Measurements from ENCODE around the gene PIR. TPM values are rescaled to one million over a fixed set of nuclear protein-coding genes. Genes with fewer than 3 reads are reported as not detected.

The PIR gene
- total RNA-seq, 1 donor from 2014 or later, result 53.4 TPM

DNA sequence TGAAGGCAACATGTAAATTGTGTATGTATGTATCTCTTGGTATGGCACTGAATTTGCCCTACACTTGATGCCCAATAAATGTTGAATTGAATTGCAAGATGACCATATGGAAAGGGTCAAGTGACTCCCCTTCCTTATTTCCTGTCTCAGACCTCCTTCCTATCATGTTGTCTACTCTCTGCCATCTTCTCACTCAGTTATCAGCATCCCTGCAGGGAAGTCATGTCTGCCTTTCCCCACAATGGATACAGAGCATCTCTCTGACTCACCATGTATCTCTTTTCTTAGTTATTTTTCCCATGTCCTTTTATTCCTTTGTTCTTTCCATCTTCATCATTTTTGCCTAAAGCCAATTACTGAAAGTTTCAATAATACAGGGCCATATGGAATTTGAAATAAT, 30.0 kb upstream of the PIR start:
- Mint-ChIP-seq H3K27ac (ENCODE audit: unreplicated experiment) (no peak overlapping the region), H3K4me3 (no peak overlapping the region), H3K36me3 (ENCODE audit: low read depth) (no peaks in the 10 kb centered on the region), H3K4me1 (no peaks in the 10 kb centered on the region), H3K9me3 (peaks cover 7% of the 10 kb centered on the region), H3K27me3 (ENCODE audit: low read depth) (no peaks in the 10 kb centered on the region)
- TF ChIP-seq, protein P1, sequence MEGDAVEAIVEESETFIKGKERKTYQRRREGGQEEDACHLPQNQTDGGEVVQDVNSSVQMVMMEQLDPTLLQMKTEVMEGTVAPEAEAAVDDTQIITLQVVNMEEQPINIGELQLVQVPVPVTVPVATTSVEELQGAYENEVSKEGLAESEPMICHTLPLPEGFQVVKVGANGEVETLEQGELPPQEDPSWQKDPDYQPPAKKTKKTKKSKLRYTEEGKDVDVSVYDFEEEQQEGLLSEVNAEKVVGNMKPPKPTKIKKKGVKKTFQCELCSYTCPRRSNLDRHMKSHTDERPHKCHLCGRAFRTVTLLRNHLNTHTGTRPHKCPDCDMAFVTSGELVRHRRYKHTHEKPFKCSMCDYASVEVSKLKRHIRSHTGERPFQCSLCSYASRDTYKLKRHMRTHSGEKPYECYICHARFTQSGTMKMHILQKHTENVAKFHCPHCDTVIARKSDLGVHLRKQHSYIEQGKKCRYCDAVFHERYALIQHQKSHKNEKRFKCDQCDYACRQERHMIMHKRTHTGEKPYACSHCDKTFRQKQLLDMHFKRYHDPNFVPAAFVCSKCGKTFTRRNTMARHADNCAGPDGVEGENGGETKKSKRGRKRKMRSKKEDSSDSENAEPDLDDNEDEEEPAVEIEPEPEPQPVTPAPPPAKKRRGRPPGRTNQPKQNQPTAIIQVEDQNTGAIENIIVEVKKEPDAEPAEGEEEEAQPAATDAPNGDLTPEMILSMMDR (conservative IDR thresholded peaks at IDR 0.05), result no peak
- DNase-seq (ENCODE audit: low read depth, low spot score), result no peak

DNA sequence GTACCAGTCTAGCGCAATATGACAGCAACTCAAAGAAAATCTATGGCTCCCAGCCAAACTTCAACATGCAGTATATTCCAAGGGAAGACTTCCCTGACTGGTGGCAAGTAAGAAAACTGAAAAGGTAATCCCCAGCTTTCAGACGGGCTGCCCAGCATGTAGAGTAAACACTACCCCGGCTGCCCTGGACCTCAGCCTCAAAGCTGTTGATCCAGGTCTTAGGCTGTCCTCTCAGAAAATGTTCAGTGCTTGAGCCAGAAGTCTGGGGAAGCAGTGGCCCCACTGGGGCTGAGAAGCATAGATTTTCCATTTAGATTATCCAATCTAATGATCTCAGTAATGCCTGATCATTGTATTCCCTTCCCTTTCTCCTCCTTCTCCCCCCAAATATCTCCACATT, 29.3 kb upstream of the PIR start:
- Mint-ChIP-seq H3K27me3 (ENCODE audit: low read depth) (no peaks in the 10 kb centered on the region), H3K4me3 (no peak overlapping the region), H3K4me1 (no peaks in the 10 kb centered on the region), H3K36me3 (ENCODE audit: low read depth) (no peaks in the 10 kb centered on the region), H3K9me3 (peaks cover 7% of the 10 kb centered on the region), H3K27ac (ENCODE audit: unreplicated experiment) (peak overlapping the region; percentile 31)
- DNase-seq (ENCODE audit: low read depth, low spot score), result no peak
- TF ChIP-seq, protein P1 (conservative IDR thresholded peaks at IDR 0.05), result no peak

DNA sequence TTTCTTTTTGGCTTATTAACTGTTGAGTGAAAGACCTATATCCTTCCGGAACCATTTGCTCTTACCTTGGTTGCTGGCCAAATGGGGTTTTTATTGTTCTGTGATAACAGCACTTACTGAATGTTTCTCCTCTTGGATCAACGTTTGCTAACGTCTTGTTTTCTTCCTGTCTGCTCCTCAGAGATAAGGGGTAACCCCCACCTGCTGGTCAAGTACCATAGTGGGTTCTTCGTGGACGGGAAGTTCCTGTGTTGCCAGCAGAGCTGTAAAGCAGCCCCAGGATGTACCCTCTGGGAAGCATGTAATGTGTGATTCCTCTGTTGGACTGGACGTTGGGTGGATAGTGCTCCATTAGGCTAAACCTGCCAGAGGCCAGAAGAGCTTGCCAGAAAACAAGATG, 22.8 kb upstream of the PIR start:
- no peak overlapping the region for H3K27ac Mint-ChIP-seq (ENCODE audit: unreplicated experiment)
- no peak overlapping the region for H3K4me3 Mint-ChIP-seq
- TF ChIP-seq, protein P1 (conservative IDR thresholded peaks at IDR 0.05), result no peak
- H3K9me3 Mint-ChIP-seq, result peaks cover 10% of the 10 kb centered on the region
- H3K4me1 Mint-ChIP-seq, result peaks cover 18% of the 10 kb centered on the region
- no peaks in the 10 kb centered on the region for H3K27me3 Mint-ChIP-seq (ENCODE audit: low read depth)
- no peak for DNase-seq (ENCODE audit: low read depth, low spot score)
- H3K36me3 Mint-ChIP-seq (ENCODE audit: low read depth), result no peaks in the 10 kb centered on the region

DNA sequence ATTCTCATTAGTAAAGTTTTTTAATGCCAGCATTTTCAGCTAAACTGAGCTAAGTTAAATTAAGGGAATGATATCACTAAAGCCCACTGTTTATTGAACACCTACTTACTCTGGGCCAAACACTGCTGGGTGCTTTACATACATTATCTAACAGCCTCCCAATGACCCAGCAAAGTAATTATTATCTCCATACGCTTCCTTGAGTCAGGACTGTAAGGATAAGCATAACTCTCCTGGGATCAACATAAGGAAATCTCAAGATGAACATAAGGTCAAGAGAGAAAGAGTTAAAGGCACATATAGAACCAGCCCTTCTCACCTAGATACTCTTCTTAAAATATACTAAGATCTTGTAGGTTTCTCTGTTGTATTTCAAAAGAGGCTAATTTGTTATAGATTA, 21.1 kb upstream of the PIR start:
- peaks cover 22% of the 10 kb centered on the region for H3K4me1 Mint-ChIP-seq

DNA sequence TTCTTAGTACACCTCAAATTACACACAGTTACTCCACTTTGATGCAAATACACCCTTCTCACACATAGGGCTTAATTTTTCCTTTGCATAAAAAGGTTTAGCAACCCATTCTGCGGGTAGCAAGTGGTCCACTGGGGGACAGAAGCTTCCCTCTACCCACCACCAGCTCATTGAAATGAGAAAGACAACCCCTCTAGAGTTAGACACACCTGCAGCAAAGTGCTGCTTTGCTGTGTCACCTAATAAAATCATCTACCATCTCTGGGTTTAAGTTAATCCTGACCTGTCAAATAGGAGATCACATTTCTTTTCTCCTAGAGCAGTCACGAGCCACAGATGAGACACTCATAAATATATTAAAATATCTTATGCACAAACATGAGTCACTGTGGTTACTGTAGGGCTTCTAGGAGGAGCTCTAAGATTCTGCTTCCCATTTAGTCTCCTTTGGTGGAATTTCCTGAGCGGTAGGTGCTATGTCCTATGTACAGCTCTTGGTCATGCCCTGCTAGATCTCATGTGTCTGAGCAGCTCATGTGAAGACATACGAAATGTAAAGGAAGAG, 19.4 kb upstream of the PIR start:
- Mint-ChIP-seq H3K9me3 (peaks cover 6% of the 10 kb centered on the region), H3K4me1 (peaks cover 22% of the 10 kb centered on the region), H3K36me3 (ENCODE audit: low read depth) (no peaks in the 10 kb centered on the region), H3K4me3 (no peak overlapping the region), H3K27ac (ENCODE audit: unreplicated experiment) (no peak overlapping the region), H3K27me3 (ENCODE audit: low read depth) (no peaks in the 10 kb centered on the region)
- DNase-seq (ENCODE audit: low read depth, low spot score), result no peak
- TF ChIP-seq, protein P1 (conservative IDR thresholded peaks at IDR 0.05), result no peak

More for the DNA sequence above, 21.1 kb upstream of the PIR start:
- TF ChIP-seq, protein P1 (conservative IDR thresholded peaks at IDR 0.05), result no peak
- peaks cover 9% of the 10 kb centered on the region for H3K9me3 Mint-ChIP-seq
- no peak overlapping the region for H3K4me3 Mint-ChIP-seq
- H3K27me3 Mint-ChIP-seq (ENCODE audit: low read depth), result no peaks in the 10 kb centered on the region
- no peaks in the 10 kb centered on the region for H3K36me3 Mint-ChIP-seq (ENCODE audit: low read depth)
- DNase-seq (ENCODE audit: low read depth, low spot score), result no peak
- H3K27ac Mint-ChIP-seq (ENCODE audit: unreplicated experiment), result no peak overlapping the region

All from neural crest cell (in vitro differentiated cells).